Measurements from ENCODE around the gene SOX9. TPM values are rescaled to one million over a fixed set of nuclear protein-coding genes. Genes with fewer than 3 reads are reported as not detected.
A peak's percentile ranks its signal among the peaks of the same experiment; 100 is the strongest.

Gene SOX9
- total and polyA plus RNA-seq, 2 experiments from 2014 or later = 1.1 to 4.3 TPM

GRCh38 chr17:72152387-72152929, 31.6 kb downstream of the SOX9 start:
- no peaks in the 10 kb centered on the region for H3K36me3 ChIP-seq
- no peak for TF ChIP-seq CTCF (IDR thresholded peaks at IDR 0.05; ENCODE audit: low read depth, low read length)
- H3K4me3 ChIP-seq = no peak overlapping the region
- no peak overlapping the region for H3K27ac ChIP-seq
- H3K9me3 ChIP-seq (ENCODE audit: low read depth) = no peaks in the 10 kb centered on the region
- peaks cover 5% of the 10 kb centered on the region for H3K4me1 ChIP-seq (ENCODE audit: low read depth)
- DNase-seq (ENCODE audit: low read depth in 1 of 2, low spot score in 1 of 2) = peak in 1 of 2 donors; percentile 70
- H3K27me3 ChIP-seq = no peaks in the 10 kb centered on the region

GRCh38 chr17:72158895-72159885, 38.4 kb downstream of the SOX9 start:
- H3K36me3 ChIP-seq = no peaks in the 10 kb centered on the region
- peak in 1 of 2 donors; percentile 46 for DNase-seq (ENCODE audit: low read depth in 1 of 2, low spot score in 1 of 2)
- H3K4me3 ChIP-seq = no peak overlapping the region
- no peaks in the 10 kb centered on the region for H3K27me3 ChIP-seq
- no peak for TF ChIP-seq CTCF (IDR thresholded peaks at IDR 0.05; ENCODE audit: low read depth, low read length)
- H3K4me1 ChIP-seq (ENCODE audit: low read depth) = no peaks in the 10 kb centered on the region
- no peak overlapping the region for H3K27ac ChIP-seq
- H3K9me3 ChIP-seq (ENCODE audit: low read depth) = no peaks in the 10 kb centered on the region

- Histone ChIP-seq H3K4me1 (ENCODE audit: low read depth) (no peaks in the 10 kb centered on the region), H3K9me3 (ENCODE audit: low read depth) (no peaks in the 10 kb centered on the region), H3K27me3 (no peaks in the 10 kb centered on the region), H3K36me3 (no peaks in the 10 kb centered on the region), H3K4me3 (no peak overlapping the region), H3K27ac (no peak overlapping the region)
- no peak for DNase-seq (ENCODE audit: low read depth in 1 of 2, low spot score in 1 of 2)
- TF ChIP-seq CTCF (IDR thresholded peaks at IDR 0.05; ENCODE audit: low read depth, low read length) = no peak
These were observed 41.7 kb downstream of the SOX9 start for GRCh38 chr17:72162569-72162968.

- TF ChIP-seq CTCF (IDR thresholded peaks at IDR 0.05; ENCODE audit: low read depth, low read length) = no peak
- no peak overlapping the region for H3K4me3 ChIP-seq
- no peak for DNase-seq (ENCODE audit: low read depth in 1 of 2, low spot score in 1 of 2)
- no peaks in the 10 kb centered on the region for H3K36me3 ChIP-seq
- no peaks in the 10 kb centered on the region for H3K9me3 ChIP-seq (ENCODE audit: low read depth)
- H3K27ac ChIP-seq = no peak overlapping the region
- H3K27me3 ChIP-seq = no peaks in the 10 kb centered on the region
- H3K4me1 ChIP-seq (ENCODE audit: low read depth) = no peaks in the 10 kb centered on the region
These were observed 42.7 kb downstream of the SOX9 start for GRCh38 chr17:72163474-72163873.

- Histone ChIP-seq H3K4me1 (ENCODE audit: low read depth) (no peaks in the 10 kb centered on the region), H3K9me3 (ENCODE audit: low read depth) (no peaks in the 10 kb centered on the region), H3K36me3 (no peaks in the 10 kb centered on the region), H3K27me3 (no peaks in the 10 kb centered on the region), H3K27ac (no peak overlapping the region), H3K4me3 (no peak overlapping the region)
- TF ChIP-seq CTCF (IDR thresholded peaks at IDR 0.05; ENCODE audit: low read depth, low read length) = no peak
- no peak for DNase-seq (ENCODE audit: low read depth in 1 of 2, low spot score in 1 of 2)
These were observed 43.4 kb downstream of the SOX9 start for GRCh38 chr17:72164158-72164739.

All from cardiac muscle cell (in vitro differentiated cells and primary cell).